IgD-negative memory B cell (primary cell): ENCODE measurements around the gene PLEKHJ1. TPM values are rescaled to one million over a fixed set of nuclear protein-coding genes. Genes with fewer than 3 reads are reported as not detected.
A peak's percentile ranks its signal among the peaks of the same experiment; 100 is the strongest.

Experiments
- H3K27ac Mint-ChIP-seq, 3 donors: one replicate each; pipeline ENCODE4 v1.8.0; 2020 to 2022; ENCODE audit warnings: mild to moderate bottlenecking in 3 of 3, mixed read lengths in 3 of 3, moderate library complexity in 1 of 3
- H3K27me3 Mint-ChIP-seq: one replicate; pipeline ENCODE4 v1.8.0; 2021; ENCODE audit warnings: mixed read lengths
- H3K36me3 Mint-ChIP-seq: one replicate; pipeline ENCODE4 v1.8.0; 2020; ENCODE audit warnings: mild to moderate bottlenecking, mixed read lengths
- H3K4me1 Mint-ChIP-seq, 3 donors: one replicate each; pipeline ENCODE4 v1.8.0; 2020 to 2022; ENCODE audit warnings: mixed read lengths in 3 of 3, mild to moderate bottlenecking in 1 of 3
- H3K4me3 Mint-ChIP-seq, 4 donors: one replicate each; pipeline ENCODE4 v1.8.0; 2020 to 2022; ENCODE audit warnings: mild to moderate bottlenecking in 4 of 4, mixed read lengths in 4 of 4, moderate library complexity in 3 of 4
- H3K9me3 Mint-ChIP-seq, 3 donors: one replicate each; pipeline ENCODE4 v1.8.0; 2020 to 2021; ENCODE audit warnings: mixed read lengths in 3 of 3, mild to moderate bottlenecking in 1 of 3
- polyA plus RNA-seq: library from polyadenylated mRNA; unstranded; fragments of 300-500 nt; fragmentation: Illumina TruSeq; gene quantifications from one replicate; pipeline ENCODE4 v1.2.3, GENCODE V29; 2021

Gene PLEKHJ1
- polyA plus RNA-seq, 1 donor from 2014 or later, result 163 TPM

DNA sequence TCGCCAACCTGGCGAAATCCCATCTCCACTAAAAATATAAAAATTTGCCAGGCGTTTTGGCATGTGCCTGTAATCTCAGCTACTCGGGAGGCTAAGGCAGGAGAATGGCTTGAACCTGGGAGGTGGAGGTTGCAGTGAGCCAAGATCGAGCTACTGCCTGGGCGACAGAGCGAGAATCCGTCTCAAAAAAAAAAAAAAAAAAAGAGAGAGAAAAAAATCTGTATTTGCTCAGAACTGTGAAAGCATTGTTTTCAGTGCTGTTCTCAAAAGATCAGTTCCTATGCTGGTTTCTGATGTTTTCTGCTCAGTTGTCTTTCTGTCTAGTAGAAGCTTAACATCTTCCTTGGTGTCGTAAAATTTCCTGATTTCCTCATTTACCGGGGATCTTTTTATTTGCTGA, 3.0 kb upstream of the PLEKHJ1 start:
- H3K4me3 Mint-ChIP-seq, result peak overlapping the region; percentile 66 to 98 (median 94)
- H3K4me1 Mint-ChIP-seq, result peaks cover 27 to 55% (median 37%) of the 10 kb centered on the region in 3 donors
- peaks cover 5% of the 10 kb centered on the region for H3K27me3 Mint-ChIP-seq
- peaks cover 9% of the 10 kb centered on the region for H3K36me3 Mint-ChIP-seq
- peak overlapping the region; percentile 57 to 97 (median 59) for H3K27ac Mint-ChIP-seq
- H3K9me3 Mint-ChIP-seq, result no peaks in the 10 kb centered on the region

DNA sequence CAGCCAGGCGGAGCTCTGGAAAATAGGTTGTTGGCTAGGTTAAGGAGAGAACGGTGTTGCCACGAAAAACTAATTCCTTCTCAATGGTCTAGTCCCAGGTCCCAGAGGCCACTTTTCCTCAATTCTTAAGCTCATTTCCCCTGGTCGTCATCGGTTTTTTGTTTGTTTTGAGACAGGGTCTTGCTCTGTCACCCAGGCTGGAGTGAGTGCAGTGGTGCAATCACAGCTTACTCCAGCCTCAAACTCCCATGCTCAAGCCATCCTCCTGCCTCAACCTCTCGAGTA, 1.7 kb upstream of the PLEKHJ1 start:
- H3K9me3 Mint-ChIP-seq, result no peaks in the 10 kb centered on the region

DNA sequence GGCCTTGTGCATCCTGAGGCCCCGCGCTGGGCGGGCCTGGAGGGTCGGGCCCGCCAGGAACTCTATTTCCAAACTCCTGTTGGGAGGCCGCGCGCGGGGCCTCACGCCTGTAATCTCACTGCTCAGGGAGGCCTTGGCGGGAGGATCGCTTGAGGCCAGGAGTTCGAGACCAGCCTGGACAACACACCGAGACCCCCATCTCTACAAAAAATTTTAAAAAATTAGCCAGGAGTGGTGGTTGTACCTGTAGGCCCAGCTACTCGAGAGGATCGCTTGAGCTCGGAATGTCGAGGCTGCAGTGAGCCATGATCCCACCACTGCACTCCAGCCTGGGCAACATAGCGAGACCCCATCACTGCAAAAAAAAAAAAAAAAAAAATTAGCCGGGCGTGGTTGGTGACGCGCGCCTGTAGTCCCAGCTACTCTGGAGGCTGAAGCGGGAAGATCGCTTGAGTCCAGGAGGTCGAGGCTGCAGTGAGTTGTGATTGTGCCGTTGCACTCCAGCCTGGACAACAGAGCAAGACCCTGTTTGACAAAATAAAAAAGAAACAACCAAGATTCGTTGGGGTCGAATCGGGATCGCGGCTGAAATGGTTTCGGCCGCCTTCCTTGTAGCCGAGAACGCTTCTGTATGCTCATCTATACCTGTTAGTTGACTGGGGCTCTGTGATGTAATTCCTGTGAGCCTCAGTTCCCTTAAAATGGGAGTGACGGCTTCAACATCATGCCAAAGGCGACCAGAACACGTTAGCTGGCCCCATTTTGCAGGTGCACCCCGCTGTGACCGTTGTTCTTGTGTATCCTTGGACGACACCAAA, 1.1 kb upstream of the PLEKHJ1 start:
- Mint-ChIP-seq H3K4me3 (peak overlapping the region; percentile 91 to 98 (median 98)), H3K27ac (peak overlapping the region; percentile 91 to 98 (median 97)), H3K9me3 (no peaks in the 10 kb centered on the region), H3K27me3 (peaks cover 4% of the 10 kb centered on the region), H3K4me1 (peaks cover 27 to 53% (median 36%) of the 10 kb centered on the region in 3 donors), H3K36me3 (peaks cover 9% of the 10 kb centered on the region)

More for the DNA sequence above, 1.7 kb upstream of the PLEKHJ1 start:
- Mint-ChIP-seq H3K36me3 (peaks cover 9% of the 10 kb centered on the region), H3K27me3 (peaks cover 4% of the 10 kb centered on the region), H3K4me3 (peak overlapping the region; percentile 91 to 98 (median 98)), H3K4me1 (peaks cover 27 to 58% (median 39%) of the 10 kb centered on the region in 3 donors), H3K27ac (peak overlapping the region in 2 of 3 donors; percentile 88 to 97)

DNA sequence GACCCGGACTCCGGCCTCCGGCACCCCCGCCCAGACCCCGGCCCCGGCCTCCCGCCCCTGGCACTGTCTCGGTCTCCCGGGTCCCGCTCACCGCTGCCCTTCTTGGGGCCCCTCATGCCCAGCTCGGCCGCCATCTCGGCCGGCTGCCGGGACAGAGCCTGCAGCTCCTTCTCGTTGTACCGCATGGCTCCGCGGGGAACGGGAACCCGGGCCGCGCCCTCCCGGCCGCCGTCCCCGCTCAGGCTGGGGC, 140 bp downstream of the PLEKHJ1 start:
- Mint-ChIP-seq H3K27me3 (peaks cover 4% of the 10 kb centered on the region), H3K4me1 (peaks cover 27 to 45% (median 35%) of the 10 kb centered on the region in 3 donors), H3K36me3 (peaks cover 9% of the 10 kb centered on the region), H3K9me3 (no peaks in the 10 kb centered on the region), H3K27ac (peak overlapping the region; percentile 97 to 98 (median 98)), H3K4me3 (peak overlapping the region; percentile 91 to 98 (median 98))

DNA sequence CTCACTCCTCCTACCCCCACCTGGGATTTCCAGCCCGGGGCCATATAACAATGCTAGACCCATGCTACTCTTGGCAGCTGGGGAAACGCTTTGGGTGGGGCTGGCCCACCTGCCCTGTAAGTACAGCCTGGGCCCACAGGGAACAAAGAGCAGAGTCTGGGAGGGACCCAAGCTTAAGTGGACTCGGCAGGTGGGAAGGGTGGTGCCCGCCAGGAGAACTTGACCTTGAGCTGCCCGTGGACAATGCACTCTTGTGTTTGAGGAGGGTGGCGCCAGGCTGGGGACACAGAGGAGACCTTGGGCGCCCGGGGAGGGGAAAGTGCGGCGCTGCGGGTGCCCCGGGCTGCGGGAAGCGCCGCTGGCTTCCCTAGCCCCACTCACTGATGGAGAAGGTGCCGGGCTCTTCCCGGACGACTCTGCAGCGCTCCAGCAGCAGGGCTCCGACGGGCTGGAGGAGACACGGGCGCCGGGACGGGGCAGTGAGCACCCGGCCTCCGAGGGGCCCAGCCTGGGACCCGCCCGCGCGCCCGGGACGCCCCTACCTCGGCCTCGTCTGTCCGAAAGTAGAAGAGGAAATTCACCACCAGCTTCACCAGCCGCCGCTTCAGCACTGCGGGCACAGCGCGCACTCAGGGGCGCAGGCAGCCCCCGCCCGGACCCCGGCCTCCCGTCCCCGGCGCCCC, 607 bp downstream of the PLEKHJ1 start:
- Mint-ChIP-seq H3K9me3 (no peaks in the 10 kb centered on the region), H3K4me1 (peaks cover 29 to 40% (median 35%) of the 10 kb centered on the region in 3 donors), H3K4me3 (peak overlapping the region; percentile 93 to 98 (median 98)), H3K27me3 (peaks cover 4% of the 10 kb centered on the region), H3K36me3 (peaks cover 8% of the 10 kb centered on the region), H3K27ac (peak overlapping the region; percentile 80 to 98 (median 91))

DNA sequence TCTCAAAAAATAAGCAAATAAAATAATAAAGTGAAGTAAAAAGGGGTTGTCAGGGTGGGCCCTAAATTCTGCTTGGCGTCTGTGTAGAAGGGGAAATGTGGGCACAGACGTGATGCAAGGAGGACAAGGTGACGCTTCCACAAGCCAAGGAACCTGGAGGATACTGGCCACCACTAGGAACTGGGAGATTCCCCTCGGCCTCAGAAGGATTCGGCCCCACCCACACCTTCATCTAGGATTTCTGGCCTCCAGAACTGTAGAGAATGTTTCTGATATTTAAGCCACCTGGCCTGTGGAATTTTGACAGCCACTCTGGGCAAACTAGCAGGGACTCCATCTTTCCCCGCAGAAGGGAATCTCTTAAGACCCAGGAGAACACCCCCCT, 1.1 kb downstream of the PLEKHJ1 start:
- Mint-ChIP-seq H3K4me1 (peaks cover 31 to 37% (median 32%) of the 10 kb centered on the region in 3 donors), H3K27me3 (peaks cover 4% of the 10 kb centered on the region), H3K27ac (peak overlapping the region; percentile 80 to 95 (median 91)), H3K9me3 (no peaks in the 10 kb centered on the region), H3K4me3 (peak overlapping the region; percentile 93 to 98 (median 98)), H3K36me3 (peaks cover 8% of the 10 kb centered on the region)

DNA sequence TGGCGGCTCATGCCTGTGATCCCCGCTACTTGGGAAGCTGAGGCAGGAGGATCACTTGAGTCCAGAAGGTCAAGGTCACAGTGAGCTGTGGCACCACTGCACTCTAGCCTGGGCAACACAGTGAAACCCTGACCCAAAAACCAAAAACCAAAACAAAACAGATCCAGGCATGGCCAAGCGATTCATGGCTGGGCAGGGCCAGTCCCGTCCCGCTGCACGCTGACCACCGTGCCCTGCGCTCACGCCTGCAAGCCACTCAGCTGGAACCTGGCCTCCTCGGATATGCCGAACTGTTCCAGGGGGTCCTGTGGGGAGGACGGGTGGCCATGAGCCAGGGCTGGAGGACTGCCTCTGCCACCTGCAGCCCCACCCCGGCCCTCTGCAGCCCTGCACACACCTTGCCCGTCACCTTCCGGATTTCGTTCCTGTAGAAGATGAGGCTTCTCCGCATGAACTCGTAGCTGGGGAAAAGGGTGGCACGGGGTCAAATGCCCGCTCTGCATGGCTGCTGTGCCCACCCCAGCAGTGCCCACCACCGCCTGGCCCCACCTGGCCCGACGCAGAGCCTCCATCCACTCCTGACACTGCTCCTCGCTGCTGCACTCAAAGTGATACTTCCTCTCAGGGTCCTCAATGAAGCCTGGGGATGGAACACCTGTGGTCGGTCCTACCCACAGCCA, 2.4 kb downstream of the PLEKHJ1 start:
- Mint-ChIP-seq H3K9me3 (no peaks in the 10 kb centered on the region), H3K27ac (peak overlapping the region; percentile 53 to 96 (median 91))

DNA sequence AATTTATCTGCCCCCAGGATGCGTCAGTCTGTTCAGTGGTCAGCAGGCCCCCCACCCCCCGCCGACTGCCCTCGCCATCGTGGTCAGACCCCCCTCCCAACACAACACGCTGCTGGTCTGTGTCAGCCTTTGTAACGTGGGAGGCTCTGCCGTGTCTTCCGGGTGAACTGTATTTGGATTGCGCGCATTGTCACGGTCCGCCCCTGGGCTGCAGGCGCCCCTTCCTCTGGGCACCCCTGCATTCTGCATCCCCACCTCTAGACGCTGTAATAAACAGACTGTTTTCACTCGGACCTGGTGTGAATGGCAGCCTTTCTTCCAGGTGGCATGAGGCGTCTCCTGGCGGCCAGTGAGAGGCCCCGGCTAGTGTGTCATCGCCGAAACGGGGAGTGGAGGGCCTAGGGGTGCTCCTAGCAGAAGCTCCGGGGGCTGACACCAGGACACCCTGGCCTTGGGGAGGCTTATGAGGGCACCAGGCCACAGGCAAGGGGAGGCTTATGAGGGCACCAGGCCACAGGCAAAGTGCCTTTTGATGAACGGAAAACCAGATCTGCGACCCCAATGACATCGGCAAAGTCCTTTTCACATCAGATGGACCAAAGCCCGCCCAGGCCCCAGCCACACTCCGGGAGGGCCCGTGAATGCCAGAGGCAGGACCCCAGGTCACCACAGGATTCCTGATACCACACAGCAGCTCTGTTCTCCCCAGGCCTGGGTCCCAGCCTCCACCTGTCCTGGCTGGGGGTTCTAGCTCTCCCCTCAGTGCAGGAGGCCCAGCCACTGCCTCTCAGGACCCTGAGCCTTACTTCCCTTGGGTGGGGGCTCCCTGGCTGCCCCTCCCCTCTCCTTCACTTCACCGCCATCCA, 3.6 kb downstream of the PLEKHJ1 start:
- H3K4me1 Mint-ChIP-seq, result peaks cover 15 to 20% (median 17%) of the 10 kb centered on the region in 3 donors
- H3K27ac Mint-ChIP-seq, result peak overlapping the region in 1 of 3 donors; percentile 86
- no peaks in the 10 kb centered on the region for H3K9me3 Mint-ChIP-seq
- peaks cover 4% of the 10 kb centered on the region for H3K27me3 Mint-ChIP-seq
- peak overlapping the region in 2 of 4 donors; percentile 22 to 63 for H3K4me3 Mint-ChIP-seq
- peaks cover 4% of the 10 kb centered on the region for H3K36me3 Mint-ChIP-seq

More for the DNA sequence above, 2.4 kb downstream of the PLEKHJ1 start:
- peak overlapping the region in 3 of 4 donors; percentile 17 to 97 (median 93) for H3K4me3 Mint-ChIP-seq
- H3K4me1 Mint-ChIP-seq, result peaks cover 23 to 32% (median 25%) of the 10 kb centered on the region in 3 donors
- H3K36me3 Mint-ChIP-seq, result peaks cover 4% of the 10 kb centered on the region
- peaks cover 4% of the 10 kb centered on the region for H3K27me3 Mint-ChIP-seq

DNA sequence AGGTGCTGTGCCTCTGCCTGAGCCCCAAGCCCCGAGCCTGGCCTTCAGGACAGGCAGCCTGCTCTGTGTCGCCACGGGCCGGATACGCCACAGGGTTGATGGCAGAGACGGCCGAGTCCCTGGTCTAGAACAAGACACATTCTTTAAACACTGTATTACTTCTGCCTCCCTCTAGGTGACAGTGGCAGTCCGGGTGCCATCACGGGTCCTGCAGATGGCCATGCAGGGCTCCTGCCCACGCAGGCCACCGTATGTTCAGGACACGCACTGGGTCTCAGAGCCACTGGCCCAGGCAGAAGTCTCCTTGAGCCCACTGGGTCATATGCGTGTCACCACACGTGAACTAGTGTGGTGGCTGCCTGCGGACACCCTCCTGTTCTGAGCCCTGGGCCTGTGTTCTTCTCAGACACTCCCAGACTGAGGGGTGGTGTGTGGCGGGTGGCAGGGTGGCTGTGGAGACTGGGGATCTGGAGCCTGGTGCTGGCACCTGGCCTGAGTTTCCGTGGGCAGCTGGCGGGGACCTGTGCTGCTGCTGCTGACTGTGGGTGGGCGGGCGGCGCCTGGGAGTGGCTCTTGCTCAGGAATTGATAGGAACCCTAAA, 4.4 kb downstream of the PLEKHJ1 start:
- H3K27me3 Mint-ChIP-seq, result peaks cover 4% of the 10 kb centered on the region
- peaks cover 4% of the 10 kb centered on the region for H3K36me3 Mint-ChIP-seq
- peaks cover 15 to 18% (median 16%) of the 10 kb centered on the region in 3 donors for H3K4me1 Mint-ChIP-seq
- peak overlapping the region in 2 of 3 donors; percentile 16 to 86 for H3K27ac Mint-ChIP-seq
- H3K9me3 Mint-ChIP-seq, result no peaks in the 10 kb centered on the region
- peak overlapping the region in 1 of 4 donors; percentile 50 for H3K4me3 Mint-ChIP-seq

DNA sequence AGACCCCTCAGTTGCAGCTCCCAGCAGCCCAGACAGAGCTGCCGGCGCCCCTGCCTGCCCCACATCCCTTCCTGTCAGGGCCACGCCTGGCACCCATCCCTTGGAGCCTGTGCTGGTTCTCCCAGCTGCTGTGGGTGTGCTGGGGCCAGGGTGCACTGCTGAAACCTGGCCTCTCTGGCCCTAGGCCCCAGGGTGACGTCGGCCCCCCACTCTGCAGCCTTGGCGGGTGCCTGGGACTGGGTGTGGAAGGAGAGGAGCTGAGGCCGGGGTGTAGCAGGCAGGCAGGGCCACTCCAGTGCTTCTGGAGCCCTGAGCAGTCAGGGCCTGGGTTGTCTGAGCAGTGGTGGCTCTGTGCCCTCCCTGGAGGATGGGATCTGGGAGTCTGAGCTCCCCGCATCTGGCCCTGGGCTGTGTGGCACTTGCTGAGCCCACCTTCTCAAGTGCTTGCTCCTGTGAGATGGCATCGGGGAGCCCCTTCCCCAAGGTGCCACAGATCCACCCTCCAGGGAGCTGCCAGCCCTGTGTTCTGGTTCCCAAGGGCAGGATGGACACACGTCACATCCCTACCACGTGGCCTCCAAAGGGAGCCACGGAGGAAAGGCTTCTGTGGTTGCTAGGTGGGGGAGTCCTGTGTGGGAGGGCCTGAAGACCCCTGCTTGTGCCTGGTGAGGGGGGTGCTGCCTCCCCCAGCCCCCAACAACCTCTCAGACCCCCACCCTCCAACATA, 5.2 kb downstream of the PLEKHJ1 start:
- Mint-ChIP-seq H3K9me3 (no peaks in the 10 kb centered on the region), H3K4me1 (peaks cover 10 to 14% (median 13%) of the 10 kb centered on the region in 3 donors), H3K27ac (peak overlapping the region in 2 of 3 donors; percentile 73 to 86), H3K27me3 (no peaks in the 10 kb centered on the region), H3K36me3 (no peaks in the 10 kb centered on the region), H3K4me3 (peak overlapping the region in 1 of 4 donors; percentile 50)

DNA sequence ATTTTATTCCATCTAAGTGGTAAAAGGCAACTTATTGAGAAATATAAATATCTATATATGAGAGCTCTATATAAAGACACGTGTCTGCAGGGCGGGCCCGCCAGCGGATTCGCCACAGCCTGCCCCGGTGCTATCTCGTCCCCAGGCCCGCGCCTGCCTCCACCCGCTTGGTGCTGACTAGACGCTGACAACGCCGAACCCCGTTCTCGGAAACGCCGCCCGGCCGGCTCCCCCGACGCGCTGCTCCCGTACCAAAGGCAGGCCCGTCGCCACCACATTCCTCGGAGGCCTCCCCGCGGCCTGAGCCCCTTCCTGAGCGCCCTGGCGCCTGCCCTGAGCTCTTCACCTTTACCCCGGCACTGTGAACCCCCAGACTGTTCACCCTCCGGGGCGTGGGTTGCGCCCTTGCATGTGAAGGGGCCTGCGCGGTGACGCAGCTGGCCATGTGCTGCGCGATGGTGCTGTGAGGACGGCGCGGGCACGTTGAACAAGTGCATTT, 6.0 kb downstream of the PLEKHJ1 start:
- H3K27me3 Mint-ChIP-seq, result no peaks in the 10 kb centered on the region
- H3K4me1 Mint-ChIP-seq, result peaks cover 10 to 12% (median 11%) of the 10 kb centered on the region in 3 donors
- no peaks in the 10 kb centered on the region for H3K9me3 Mint-ChIP-seq
- H3K27ac Mint-ChIP-seq, result peak overlapping the region in 2 of 3 donors; percentile 32 to 73
- peaks cover 1% of the 10 kb centered on the region for H3K36me3 Mint-ChIP-seq
- no peak overlapping the region for H3K4me3 Mint-ChIP-seq

DNA sequence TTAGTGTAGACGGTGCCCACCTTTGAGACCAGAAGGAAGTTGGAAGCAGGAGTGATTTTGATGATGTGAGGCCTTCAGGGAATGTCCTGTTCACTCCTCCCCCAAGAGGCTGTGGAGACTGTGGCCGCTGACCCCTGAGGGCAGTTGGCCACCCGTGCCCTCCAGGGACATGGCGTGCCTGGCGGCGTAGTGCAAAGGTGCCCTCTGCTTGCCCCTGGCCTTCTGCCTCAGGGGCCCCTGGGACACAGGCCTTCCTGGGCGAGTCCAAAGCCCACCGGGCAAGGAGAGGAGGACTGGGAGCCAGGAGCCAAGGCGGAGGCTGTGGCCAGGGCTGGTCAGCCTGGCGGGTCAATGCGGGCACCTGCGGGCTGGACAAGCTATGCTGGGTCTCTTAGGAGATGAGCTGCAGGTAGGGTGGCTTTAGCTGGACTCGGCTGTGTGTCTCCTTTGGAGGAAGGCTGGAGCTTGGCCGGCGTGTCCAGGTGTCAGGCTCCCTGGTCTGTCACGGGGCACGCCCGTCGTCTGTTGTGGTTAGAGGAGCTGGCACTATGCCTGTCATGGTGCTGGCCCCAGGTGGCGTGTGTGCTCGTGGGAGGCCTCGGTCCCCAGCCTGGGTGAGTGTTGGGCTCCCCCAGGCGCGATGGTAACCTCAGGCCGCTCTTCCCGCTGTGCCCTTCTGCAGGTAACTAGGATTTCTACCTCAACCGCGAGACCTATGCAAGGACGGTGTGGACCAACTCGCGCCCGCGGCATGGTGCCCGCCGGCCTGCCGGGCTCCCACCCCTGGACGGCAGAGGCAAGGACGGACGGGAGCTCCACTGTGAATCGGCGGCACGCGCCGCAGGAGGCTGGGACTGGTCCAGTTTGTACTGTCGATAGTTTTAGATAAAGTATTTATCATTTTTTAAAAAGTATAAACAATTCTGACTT, 6.8 kb downstream of the PLEKHJ1 start:
- Mint-ChIP-seq H3K27me3 (no peaks in the 10 kb centered on the region), H3K36me3 (peaks cover 1% of the 10 kb centered on the region), H3K4me3 (peak overlapping the region in 1 of 4 donors; percentile 74), H3K27ac (peak overlapping the region in 2 of 3 donors; percentile 27 to 74), H3K4me1 (peaks cover 14 to 17% (median 15%) of the 10 kb centered on the region in 3 donors), H3K9me3 (no peaks in the 10 kb centered on the region)
